ENCODE results near the gene LPIN1.

LPIN1 gene

GRCh38 chr2:11876436-11876835 lies 130.0 kb downstream of the LPIN1 start:
- in situ Hi-C loops (cut with HindIII; ENCODE audit: low sequenced_read_pairs), result no loop called here
- no peak for TF ChIP-seq CTCF (IDR thresholded peaks at IDR 0.05; ENCODE audit: low read depth, low read length)
- no peak overlapping the region for H3K4me3 ChIP-seq (ENCODE audit: low read depth, low read length)
- no peak for DNase-seq (ENCODE audit: low read depth, low spot score)

GRCh38 chr2:11876889-11877288 lies 130.5 kb downstream of the LPIN1 start:
- H3K4me3 ChIP-seq (ENCODE audit: low read depth, low read length), result no peak overlapping the region
- in situ Hi-C loops (cut with HindIII; ENCODE audit: low sequenced_read_pairs), result no loop called here
- DNase-seq (ENCODE audit: low read depth, low spot score), result no peak
- TF ChIP-seq CTCF (IDR thresholded peaks at IDR 0.05; ENCODE audit: low read depth, low read length), result no peak

Measured in astrocyte of the spinal cord (primary cell).